SK-N-SH (cell line): ENCODE data around the gene DUSP1. TPM values are rescaled to one million over a fixed set of nuclear protein-coding genes. Genes with fewer than 3 reads are reported as not detected.

Experiments
- CTCF ChIA-PET: fragments of 300-600, 350-600 bp; formaldehyde crosslinking; extraction: SDS; loops from one replicate; lab custom pipeline; 2021; lab: Yijun Ruan, JAX
- POLR2A ChIA-PET: fragments of 350-600 bp; sonication (Branson Sonifier 250); formaldehyde crosslinking; extraction: SDS; loops from one replicate; lab custom pipeline; 2020; ENCODE audit warnings: antibody characterized with exemption, inconsistent platforms; lab: Yijun Ruan, JAX
- DNase-seq: peaks from one replicate; pipeline ENCODE4 v3.0.0; 2012
- H2AFZ ChIP-seq: fragments of 200-600 bp; sonication (generic); 2 replicates; pipeline ENCODE4 v1.8.1; 2016; ENCODE audit warnings: antibody characterized with exemption, mild to moderate bottlenecking, low read depth
- H3F3A ChIP-seq: fragments of 200-600 bp; sonication (generic); replicated peaks from 2 replicates; pipeline ENCODE3; 2016; ENCODE audit warnings: antibody characterized with exemption, mild to moderate bottlenecking; ENCODE audit not compliant: insufficient read depth
- H3K27ac ChIP-seq, 2 experiments: fragments of 200-500 bp in 1 of 2; fragments of 200-600 bp in 1 of 2; sonication (Bioruptor generic) in 1 of 2; sonication (generic), shearing (Covaris generic) in 1 of 2; 2 replicates each; pipeline versions ENCODE4 v1.5.1 to v1.6.1; 2014 to 2016; ENCODE audit warnings: low read depth in 2 of 2, inconsistent platforms in 1 of 2, low read length in 1 of 2, mild to moderate bottlenecking in 1 of 2, mixed read lengths in 1 of 2
- H3K27me3 ChIP-seq: fragments of 200-600 bp; sonication (generic), shearing (Covaris generic); 2 replicates; pipeline ENCODE4 v1.6.1; 2016; ENCODE audit warnings: mixed run types; ENCODE audit not compliant: insufficient read depth
- H3K36me3 ChIP-seq, 2 experiments: fragments of 200-500 bp in 1 of 2; fragments of 200-600 bp in 1 of 2; sonication (Bioruptor generic) in 1 of 2; sonication (generic) in 1 of 2; replicated peaks in 1 of 2; 2 replicates each; pipeline versions ENCODE3 to v1.5.1; 2014 to 2016; ENCODE audit warnings: low read length in 1 of 2, mild to moderate bottlenecking in 1 of 2; ENCODE audit not compliant: insufficient read depth in 2 of 2, control insufficient read depth in 1 of 2
- H3K4me1 ChIP-seq, 2 experiments: fragments of 200-500 bp in 1 of 2; fragments of 200-600 bp in 1 of 2; sonication (Bioruptor generic) in 1 of 2; sonication (generic), shearing (Covaris generic) in 1 of 2; 2 replicates each; pipeline versions ENCODE4 v1.5.1 to v1.6.1; 2014 to 2016; ENCODE audit warnings: low read depth in 1 of 2, low read length in 1 of 2, mixed run types in 1 of 2; ENCODE audit not compliant: insufficient read depth in 2 of 2, control insufficient read depth in 1 of 2
- H3K4me2 ChIP-seq: fragments of 200-600 bp; sonication (generic), shearing (Covaris generic); 2 replicates; pipeline ENCODE4 v1.6.1; 2017; ENCODE audit warnings: mixed run types
- H3K4me3 ChIP-seq, 2 experiments: fragments of 200-500 bp in 1 of 2; fragments of 200-600 bp in 1 of 2; sonication (Bioruptor generic) in 1 of 2; sonication (generic), shearing (Covaris generic) in 1 of 2; 2 replicates each; pipeline versions ENCODE4 v1.5.1 to v1.8.1; 2014 to 2016; ENCODE audit warnings: low read depth in 2 of 2, inconsistent platforms in 1 of 2, low read length in 1 of 2, mild to moderate bottlenecking in 1 of 2, mixed read lengths in 1 of 2, moderate library complexity in 1 of 2
- H3K79me2 ChIP-seq: fragments of 200-600 bp; sonication (generic); 2 replicates; pipeline ENCODE4 v1.8.1; 2017; ENCODE audit warnings: mild to moderate bottlenecking; ENCODE audit not compliant: insufficient read depth
- H3K9ac ChIP-seq: fragments of 200-600 bp; sonication (generic); 2 replicates; pipeline ENCODE4 v1.6.1; 2017; ENCODE audit warnings: mixed run types
- H3K9me2 ChIP-seq: fragments of 200-600 bp; sonication (generic); 2 replicates; pipeline ENCODE4 v1.6.1; 2017; ENCODE audit warnings: mixed run types
- H3K9me3 ChIP-seq: fragments of 200-600 bp; sonication (generic); 2 replicates; pipeline ENCODE4 v1.6.1; 2017; ENCODE audit warnings: mixed run types, mild to moderate bottlenecking, moderate library complexity
- H4K20me1 ChIP-seq: fragments of 200-600 bp; sonication (generic); 2 replicates; pipeline ENCODE4 v1.6.1; 2017; ENCODE audit warnings: mild to moderate bottlenecking, mixed run types; ENCODE audit not compliant: insufficient read depth
- EP300 ChIP-seq, 2 experiments: IDR thresholded peaks; 2 replicates each; pipeline versions ENCODE4 v1.4.0 to v1.6.1; 2012; ENCODE audit warnings: borderline replicate concordance in 1 of 2, low read depth in 1 of 2, low read length in 1 of 2
- FOXM1 ChIP-seq: IDR thresholded peaks from 2 replicates; pipeline ENCODE4 v1.4.0; 2012; ENCODE audit warnings: low read depth, mild to moderate bottlenecking
- GABPA ChIP-seq: IDR thresholded peaks from 2 replicates; pipeline ENCODE4 v1.4.0; 2012; ENCODE audit warnings: low read depth, mild to moderate bottlenecking
- GATA2 ChIP-seq: sonication (generic); formaldehyde crosslinking; IDR thresholded peaks from 2 replicates; pipeline ENCODE4 v1.5.0; 2020; ENCODE audit warnings: mild to moderate bottlenecking, missing genetic modification reagents
- MEF2A ChIP-seq: IDR thresholded peaks from 2 replicates; pipeline ENCODE4 v1.4.0; 2012; ENCODE audit warnings: low read depth, borderline replicate concordance
- NFIC ChIP-seq: IDR thresholded peaks from 2 replicates; pipeline ENCODE4 v1.4.0; 2012; ENCODE audit warnings: borderline replicate concordance
- PBX3 ChIP-seq: IDR thresholded peaks from 2 replicates; pipeline ENCODE4; 2012
- RCOR1 ChIP-seq: fragments of 150-350 bp; IDR thresholded peaks from 2 replicates; pipeline ENCODE4 v1.6.1; 2017; ENCODE audit warnings: antibody characterized with exemption, low read length
- RFX5 ChIP-seq: IDR thresholded peaks from 2 replicates; pipeline ENCODE4 v1.6.1; 2012; ENCODE audit warnings: mild to moderate bottlenecking, improper control_type of control experiment, low read length
- RXRA ChIP-seq: IDR thresholded peaks from 2 replicates; pipeline ENCODE4 v1.4.0; 2012; ENCODE audit warnings: low read depth, mild to moderate bottlenecking, borderline replicate concordance
- SIN3A ChIP-seq: IDR thresholded peaks from 2 replicates; pipeline ENCODE4 v1.6.1; 2012; ENCODE audit warnings: low read depth, mild to moderate bottlenecking, low read length, moderate library complexity, borderline replicate concordance
- SMC3 ChIP-seq: IDR thresholded peaks from 2 replicates; pipeline ENCODE4 v1.6.1; 2012; ENCODE audit warnings: low read depth, low read length, improper control_type of control experiment
- TAF1 ChIP-seq: IDR thresholded peaks from 2 replicates; pipeline ENCODE4 v1.6.1; 2012; ENCODE audit warnings: low read depth, mild to moderate bottlenecking, low read length, moderate library complexity, borderline replicate concordance
- USF1 ChIP-seq: IDR thresholded peaks from 2 replicates; pipeline ENCODE4 v1.4.0; 2012; ENCODE audit warnings: low read depth, borderline replicate concordance
- YY1 ChIP-seq: IDR thresholded peaks from 2 replicates; pipeline ENCODE4 v1.4.0; 2012; ENCODE audit warnings: low read depth, mild to moderate bottlenecking
- WGBS: methylation state at CpG from one replicate; pipeline ENCODE4 v1.1.6; 2017; ENCODE audit warnings: low lambda C conversion rate; 5-methylcytosine and 5-hydroxymethylcytosine counted together
- polyA plus RNA-seq, 3 experiments: library from polyadenylated mRNA; depleted of rRNA; stranded (reverse); fragments of >200 nt; gene quantifications; 2 replicates each; pipeline ENCODE4 v1.2.3, GENCODE V29; 2012
- TF ChIP-seq, protein P1 (sequence below): fragments of 200-600 bp; sonication (generic); IDR thresholded peaks from 2 replicates; pipeline ENCODE4 v1.6.1; 2017; ENCODE audit warnings: antibody characterized with exemption, mild to moderate bottlenecking, moderate library complexity
- TF ChIP-seq, protein P2 (sequence below): fragments of 150-350 bp; IDR thresholded peaks from 2 replicates; pipeline ENCODE4 v1.6.1; 2017; ENCODE audit warnings: antibody characterized with exemption, low read length, low read depth, borderline replicate concordance

The DUSP1 gene
- polyA plus RNA-seq, 1 of the 3 experiments (the other 2 are of a cell fraction): 455 TPM

DNA sequence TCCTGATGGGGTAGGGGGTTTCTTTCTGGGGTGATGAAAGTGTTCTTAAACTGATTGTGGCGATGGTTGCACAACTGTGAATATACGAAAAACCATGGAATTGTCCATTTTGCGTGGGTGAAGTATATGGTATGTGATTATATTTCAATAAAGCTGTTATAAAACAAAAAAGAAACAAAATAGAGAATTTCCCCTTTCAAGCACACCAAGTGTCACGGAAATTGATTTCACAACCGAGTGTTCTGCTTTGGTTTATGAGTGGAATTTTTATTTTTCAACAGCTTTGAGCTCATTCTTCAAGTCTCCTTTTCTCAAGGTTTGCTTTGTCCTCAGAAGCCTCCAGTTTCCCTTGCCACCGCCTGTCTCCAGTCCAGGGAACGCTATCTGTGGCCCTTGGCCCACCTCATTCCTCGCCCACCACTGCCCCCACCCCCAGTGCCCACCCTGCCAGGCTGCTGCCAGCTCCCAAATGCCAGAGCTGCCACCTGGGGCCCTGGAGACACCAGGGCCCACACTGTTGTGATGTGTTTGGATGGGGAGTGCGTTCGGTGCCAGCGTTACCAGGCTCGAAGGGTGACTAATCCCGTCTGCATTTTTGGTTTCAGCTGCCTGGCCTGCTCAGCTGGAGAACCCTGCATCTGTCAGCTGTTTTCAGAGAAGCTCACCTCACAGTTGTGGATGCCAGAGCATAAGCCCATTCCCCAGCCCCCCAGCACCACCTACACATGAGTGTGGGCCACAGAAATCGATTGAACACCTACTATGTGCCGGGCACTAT, 30.4 kb downstream of the DUSP1 start (continued):
- TF ChIP-seq FOXM1: no peak
- TF ChIP-seq EP300 (IDR thresholded peaks at IDR 0.05; ENCODE audit: borderline replicate concordance in 1 of 2, low read depth in 1 of 2, low read length in 1 of 2): no peak
- no peak for TF ChIP-seq RCOR1
- TF ChIP-seq NFIC: no peak; the same call in 1 of the 2 replicates
- TF ChIP-seq, protein P1, sequence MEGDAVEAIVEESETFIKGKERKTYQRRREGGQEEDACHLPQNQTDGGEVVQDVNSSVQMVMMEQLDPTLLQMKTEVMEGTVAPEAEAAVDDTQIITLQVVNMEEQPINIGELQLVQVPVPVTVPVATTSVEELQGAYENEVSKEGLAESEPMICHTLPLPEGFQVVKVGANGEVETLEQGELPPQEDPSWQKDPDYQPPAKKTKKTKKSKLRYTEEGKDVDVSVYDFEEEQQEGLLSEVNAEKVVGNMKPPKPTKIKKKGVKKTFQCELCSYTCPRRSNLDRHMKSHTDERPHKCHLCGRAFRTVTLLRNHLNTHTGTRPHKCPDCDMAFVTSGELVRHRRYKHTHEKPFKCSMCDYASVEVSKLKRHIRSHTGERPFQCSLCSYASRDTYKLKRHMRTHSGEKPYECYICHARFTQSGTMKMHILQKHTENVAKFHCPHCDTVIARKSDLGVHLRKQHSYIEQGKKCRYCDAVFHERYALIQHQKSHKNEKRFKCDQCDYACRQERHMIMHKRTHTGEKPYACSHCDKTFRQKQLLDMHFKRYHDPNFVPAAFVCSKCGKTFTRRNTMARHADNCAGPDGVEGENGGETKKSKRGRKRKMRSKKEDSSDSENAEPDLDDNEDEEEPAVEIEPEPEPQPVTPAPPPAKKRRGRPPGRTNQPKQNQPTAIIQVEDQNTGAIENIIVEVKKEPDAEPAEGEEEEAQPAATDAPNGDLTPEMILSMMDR: no peak
- no peak for TF ChIP-seq GATA2 (CRISPR knock-in tag)
- TF ChIP-seq, protein P2, sequence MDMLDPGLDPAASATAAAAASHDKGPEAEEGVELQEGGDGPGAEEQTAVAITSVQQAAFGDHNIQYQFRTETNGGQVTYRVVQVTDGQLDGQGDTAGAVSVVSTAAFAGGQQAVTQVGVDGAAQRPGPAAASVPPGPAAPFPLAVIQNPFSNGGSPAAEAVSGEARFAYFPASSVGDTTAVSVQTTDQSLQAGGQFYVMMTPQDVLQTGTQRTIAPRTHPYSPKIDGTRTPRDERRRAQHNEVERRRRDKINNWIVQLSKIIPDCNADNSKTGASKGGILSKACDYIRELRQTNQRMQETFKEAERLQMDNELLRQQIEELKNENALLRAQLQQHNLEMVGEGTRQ: no peak
- no peak for TF ChIP-seq RFX5

DNA sequence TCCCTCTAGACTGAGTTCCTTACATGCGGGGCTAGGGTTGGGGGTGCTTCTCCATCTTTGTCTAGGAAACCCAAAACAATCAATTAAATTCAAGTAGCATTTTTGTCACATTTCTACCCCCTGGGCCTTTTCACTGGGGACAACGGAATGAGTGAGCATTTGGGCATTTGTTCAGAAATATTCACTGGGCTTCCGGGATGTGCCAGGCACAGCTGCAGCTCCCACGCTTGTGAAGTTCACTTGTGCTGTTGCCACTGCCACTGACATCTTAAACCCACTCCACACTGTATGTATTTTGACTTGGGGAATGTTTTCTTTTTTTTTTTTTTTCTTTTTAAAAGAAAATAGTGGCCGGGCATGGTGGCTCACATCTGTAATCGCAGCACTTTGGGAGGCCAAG, 31.6 kb downstream of the DUSP1 start:
- H2AFZ ChIP-seq: no peak overlapping the region
- H3K4me1 ChIP-seq: peaks cover 0 to 8% of the 10 kb centered on the region in 2 experiments; a peak in 2 of 4 replicates
- H3K36me3 ChIP-seq: no peaks in the 10 kb centered on the region
- no peak overlapping the region for H3K4me2 ChIP-seq
- no peaks in the 10 kb centered on the region for H3K9me2 ChIP-seq
- no peak for DNase-seq
- no peaks in the 10 kb centered on the region for H3K27me3 ChIP-seq
- peaks cover 5% of the 10 kb centered on the region for H3F3A ChIP-seq
- 98% methylated on average over 6 of the region's 6 CpGs for WGBS
- no peaks in the 10 kb centered on the region for H4K20me1 ChIP-seq
- H3K9ac ChIP-seq: no peak overlapping the region
- H3K9me3 ChIP-seq: no peaks in the 10 kb centered on the region
- no peak for TF ChIP-seq USF1
- no peak for TF ChIP-seq YY1
- no peak for TF ChIP-seq MEF2A
- no peak for TF ChIP-seq SMC3
- TF ChIP-seq TAF1: no peak
- no peak for TF ChIP-seq SIN3A
- TF ChIP-seq GATA2 (CRISPR knock-in tag): no peak
- no peak for TF ChIP-seq PBX3
- TF ChIP-seq RXRA: no peak
- TF ChIP-seq GABPA: no peak
- TF ChIP-seq, all 33 proteins: peak for 0
- Histone ChIP-seq H3K79me2 (no peaks in the 10 kb centered on the region), H3K4me3 (no peak overlapping the region), H3K27ac (no peak overlapping the region)
- POLR2A ChIA-PET: no interaction called here
- CTCF ChIA-PET: interaction anchor here (1.6 kb wide), 1 partner anchor 25 kb away, joined by 5 read pairs; no protein-coding TSS in a partner anchor
